Activated B cell treated with CpG ODN at 0.5 μM for 24 hours (primary cell): Measurements from ENCODE around the gene FAM3B. TPM values are rescaled to one million over a fixed set of nuclear protein-coding genes. Genes with fewer than 3 reads are reported as not detected.
A peak's percentile ranks its signal among the peaks of the same experiment; 100 is the strongest.
"Not testable (repeated sequence)": the region's sequence is repeated elsewhere in the genome, so short reads cannot be mapped to it uniquely, and the experiment has no call there.

Experiments used
- ATAC-seq: fragments of 200-7000 bp; cut with Tn5 transposase; one replicate; pipeline ENCODE4 v1.10.0; 2021; ENCODE audit warnings: low read depth, mild to moderate bottlenecking, moderate library complexity
- CTCF ChIA-PET: fragments of 350-600 bp; sonication (Branson Sonifier 250); formaldehyde crosslinking; loops from one replicate; lab custom pipeline; 2021; ENCODE audit warnings: antibody characterized with exemption; lab: Charles Lee
- POLR2A ChIA-PET: fragments of 350-600 bp; sonication (Branson Sonifier 250); formaldehyde crosslinking; loops from one replicate; lab custom pipeline; 2021; ENCODE audit warnings: antibody characterized with exemption; lab: Charles Lee
- DNase-seq: peaks from one replicate; pipeline ENCODE4 v3.0.0; 2022
- H3K27ac Mint-ChIP-seq: one replicate; pipeline ENCODE4 v1.8.0; 2020; ENCODE audit warnings: mixed read lengths
- H3K27me3 Mint-ChIP-seq: one replicate; pipeline ENCODE4 v1.8.0; 2021; ENCODE audit warnings: mixed read lengths
- H3K36me3 Mint-ChIP-seq: one replicate; pipeline ENCODE4 v1.8.0; 2021; ENCODE audit warnings: low read depth, mixed read lengths
- H3K4me1 Mint-ChIP-seq: one replicate; pipeline ENCODE4 v1.8.0; 2021; ENCODE audit warnings: mixed read lengths
- H3K4me3 Mint-ChIP-seq: one replicate; pipeline ENCODE4 v1.8.0; 2020; ENCODE audit warnings: mild to moderate bottlenecking, mixed read lengths
- H3K9me3 Mint-ChIP-seq: one replicate; pipeline ENCODE4 v1.8.0; 2020; ENCODE audit warnings: mixed read lengths
- intact Hi-C: fragments of 100-400 bp; cut with micrococcal nuclease; formaldehyde crosslinking; loops from one replicate; pipeline ENCODE4 v1.15.1; 2024
- total RNA-seq: library from RNA; stranded (reverse); gene quantifications from 2 replicates; pipeline ENCODE4 v1.2.3, GENCODE V29; 2022
- TF ChIP-seq, protein P1 (sequence below): fragments of 200-600 bp; IDR thresholded peaks from one replicate; pipeline ENCODE4 v1.8.0; 2022; ENCODE audit warnings: antibody characterized with exemption, mild to moderate bottlenecking

The FAM3B gene
- total RNA-seq, 1 donor from 2014 or later: not detected

DNA sequence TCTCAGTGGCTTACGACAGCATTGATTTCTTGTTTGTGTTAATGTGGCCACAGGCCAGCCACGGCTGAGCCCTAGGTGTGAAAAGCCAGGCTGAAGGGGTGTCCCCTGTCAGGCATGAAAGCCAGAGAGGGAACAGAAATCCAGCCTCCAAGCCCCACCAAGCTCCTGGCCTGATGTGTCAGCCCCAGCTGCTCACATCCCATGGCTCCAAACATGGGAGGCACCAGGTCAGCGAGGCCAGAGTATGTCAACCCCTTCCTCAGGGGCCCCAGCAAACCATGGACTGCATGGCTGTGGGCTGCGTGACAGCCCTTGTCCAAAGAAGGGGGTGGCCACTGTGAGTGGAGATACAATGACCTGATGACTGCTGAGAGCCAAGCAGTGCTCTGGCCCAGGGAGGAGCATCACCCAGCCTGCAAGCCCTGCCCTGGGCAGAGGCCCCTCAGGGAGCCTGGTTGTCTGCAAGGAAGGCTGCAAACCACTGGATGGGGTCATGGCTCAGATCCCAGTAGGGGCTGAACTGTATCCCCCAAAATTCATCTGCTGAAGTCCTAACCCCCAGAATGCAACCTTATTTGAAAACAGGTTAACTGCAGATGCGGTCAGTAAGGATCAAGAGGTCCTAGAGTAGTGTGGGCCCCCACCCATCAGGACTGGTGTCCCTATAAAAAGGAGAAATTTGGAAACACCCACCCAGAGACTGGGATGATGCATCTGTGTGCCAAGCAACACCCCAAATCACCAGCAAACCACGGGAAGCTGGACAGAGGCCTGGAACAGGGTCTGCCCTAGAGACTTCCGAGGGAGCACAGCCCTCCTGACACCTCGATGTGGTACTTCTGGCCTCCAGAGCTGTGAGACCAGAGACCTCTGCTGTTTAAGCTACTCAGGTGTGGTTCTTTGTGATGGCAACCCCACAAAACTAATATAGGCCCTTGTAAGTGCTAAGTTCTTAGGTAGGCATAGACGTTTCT lies 41.9 kb downstream of the FAM3B start:
- intact Hi-C loops: no loop called here
- Mint-ChIP-seq H3K36me3 (peaks cover 2% of the 10 kb centered on the region), H3K4me1 (peaks cover 35% of the 10 kb centered on the region), H3K27ac (no peak overlapping the region), H3K4me3 (no peak overlapping the region), H3K9me3 (no peaks in the 10 kb centered on the region), H3K27me3 (no peaks in the 10 kb centered on the region)
- POLR2A ChIA-PET: no interaction called here
- no peak for DNase-seq
- CTCF ChIA-PET: no interaction called here
- ATAC-seq: no peak
- TF ChIP-seq, protein P1, sequence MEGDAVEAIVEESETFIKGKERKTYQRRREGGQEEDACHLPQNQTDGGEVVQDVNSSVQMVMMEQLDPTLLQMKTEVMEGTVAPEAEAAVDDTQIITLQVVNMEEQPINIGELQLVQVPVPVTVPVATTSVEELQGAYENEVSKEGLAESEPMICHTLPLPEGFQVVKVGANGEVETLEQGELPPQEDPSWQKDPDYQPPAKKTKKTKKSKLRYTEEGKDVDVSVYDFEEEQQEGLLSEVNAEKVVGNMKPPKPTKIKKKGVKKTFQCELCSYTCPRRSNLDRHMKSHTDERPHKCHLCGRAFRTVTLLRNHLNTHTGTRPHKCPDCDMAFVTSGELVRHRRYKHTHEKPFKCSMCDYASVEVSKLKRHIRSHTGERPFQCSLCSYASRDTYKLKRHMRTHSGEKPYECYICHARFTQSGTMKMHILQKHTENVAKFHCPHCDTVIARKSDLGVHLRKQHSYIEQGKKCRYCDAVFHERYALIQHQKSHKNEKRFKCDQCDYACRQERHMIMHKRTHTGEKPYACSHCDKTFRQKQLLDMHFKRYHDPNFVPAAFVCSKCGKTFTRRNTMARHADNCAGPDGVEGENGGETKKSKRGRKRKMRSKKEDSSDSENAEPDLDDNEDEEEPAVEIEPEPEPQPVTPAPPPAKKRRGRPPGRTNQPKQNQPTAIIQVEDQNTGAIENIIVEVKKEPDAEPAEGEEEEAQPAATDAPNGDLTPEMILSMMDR: no peak

DNA sequence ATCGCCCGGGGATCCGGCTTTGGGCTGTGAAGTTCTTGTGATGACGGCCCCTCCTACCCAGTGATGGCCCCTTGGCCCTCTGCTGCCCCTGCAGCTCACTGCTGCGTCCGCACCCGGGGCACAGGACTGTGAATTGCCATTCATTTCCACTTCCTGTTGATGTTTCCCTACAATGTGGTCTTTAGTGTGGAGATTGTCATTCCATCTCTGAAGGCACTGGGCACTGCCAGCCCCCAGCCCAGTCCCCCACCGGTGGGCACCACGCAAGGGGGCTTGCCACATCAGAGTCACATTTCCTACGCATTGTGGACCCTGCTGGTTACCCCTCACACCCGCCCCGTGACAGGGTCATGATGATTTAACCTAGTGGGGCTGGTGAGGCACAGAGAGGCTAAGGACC lies 42.7 kb downstream of the FAM3B start:
- H3K9me3 Mint-ChIP-seq: no peaks in the 10 kb centered on the region
- no peaks in the 10 kb centered on the region for H3K27me3 Mint-ChIP-seq
- CTCF ChIA-PET: no interaction called here
- H3K4me1 Mint-ChIP-seq: peaks cover 42% of the 10 kb centered on the region
- TF ChIP-seq, protein P1: no peak
- H3K36me3 Mint-ChIP-seq: peaks cover 2% of the 10 kb centered on the region
- ATAC-seq (no peak), DNase-seq (no peak)
- intact Hi-C loops: no loop called here
- H3K27ac Mint-ChIP-seq: no peak overlapping the region
- no peak overlapping the region for H3K4me3 Mint-ChIP-seq
- POLR2A ChIA-PET: no interaction called here

DNA sequence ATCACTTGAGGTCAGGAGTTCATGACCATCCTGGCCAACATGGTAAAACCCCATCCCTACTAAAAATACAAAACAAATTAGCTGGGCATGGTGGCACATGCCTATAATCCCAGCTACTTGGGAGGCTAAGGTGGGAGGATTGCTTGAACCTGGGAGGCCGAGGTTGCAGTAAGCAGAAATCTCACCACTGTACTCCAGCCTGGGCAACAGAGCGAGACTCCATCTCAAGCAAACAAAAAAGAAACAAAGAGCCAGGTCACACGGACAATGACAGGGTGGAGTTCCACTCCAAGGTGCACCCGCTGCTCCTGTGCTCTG lies 43.1 kb downstream of the FAM3B start:
- DNase-seq, H3K27ac Mint-ChIP-seq, CTCF ChIA-PET, H3K4me3 Mint-ChIP-seq, H3K27me3 Mint-ChIP-seq, H3K36me3 Mint-ChIP-seq, H3K9me3 Mint-ChIP-seq, ATAC-seq, POLR2A ChIA-PET: not testable (repeated sequence)
- intact Hi-C loops: loop anchor here (5.0 to 10.0 kb wide), 2 partner anchors 518 to 705 kb away; partner anchors contain the start of gene PRDM15
- peaks cover 41% of the 10 kb centered on the region for H3K4me1 Mint-ChIP-seq

DNA sequence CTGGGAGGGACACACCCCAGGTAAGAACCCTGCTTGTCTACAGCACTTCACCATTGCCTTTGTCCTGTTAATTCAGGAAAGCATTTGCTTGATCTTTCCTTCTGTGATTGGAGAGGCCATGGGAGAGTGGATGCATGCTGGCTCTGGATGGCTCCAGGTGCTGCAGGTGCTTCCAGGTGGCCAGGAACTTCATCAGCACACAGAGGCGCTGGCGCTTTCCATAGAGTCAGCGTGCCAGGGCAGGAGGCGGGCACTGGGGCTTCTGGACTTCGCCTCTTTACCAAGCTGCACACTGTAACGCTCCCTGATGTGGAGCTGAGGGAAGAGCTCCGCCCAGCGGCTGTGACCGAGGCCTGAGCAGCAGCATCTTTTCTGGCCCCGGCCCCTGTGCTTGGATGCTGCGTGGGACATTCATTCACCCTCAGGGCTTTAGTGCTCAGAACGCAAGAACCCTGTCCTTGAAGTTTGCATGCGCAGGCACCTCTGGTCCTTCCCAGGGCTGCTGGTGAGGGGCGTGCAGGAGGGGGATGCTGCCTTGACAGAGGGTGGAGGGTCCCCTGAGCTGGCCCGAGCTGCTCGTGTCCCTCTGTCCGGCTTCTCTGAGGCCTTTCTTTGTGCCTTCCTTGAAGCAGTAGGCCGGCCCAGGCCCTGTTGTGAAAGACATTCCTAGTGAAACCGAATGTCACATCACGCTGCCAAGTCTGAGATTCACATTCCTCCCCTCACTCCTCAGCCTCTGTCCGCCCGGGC lies 43.6 kb downstream of the FAM3B start:
- Mint-ChIP-seq H3K36me3 (peaks cover 9% of the 10 kb centered on the region), H3K9me3 (no peaks in the 10 kb centered on the region), H3K4me1 (peaks cover 43% of the 10 kb centered on the region), H3K27ac (peak overlapping the region; percentile 59), H3K27me3 (no peaks in the 10 kb centered on the region), H3K4me3 (no peak overlapping the region)
- ATAC-seq (no peak), DNase-seq (no peak)
- intact Hi-C loops: loop anchor here (5.0 to 10.0 kb wide), 2 partner anchors 517 to 705 kb away; partner anchors contain the start of gene PRDM15
- ChIA-PET CTCF (interaction anchor here (0.8 kb wide), 1 partner anchor 77 kb away, joined by 3 read pairs; no protein-coding TSS in a partner anchor), POLR2A (interaction anchor here (1.1 kb wide), 1 partner anchor 77 kb away, joined by 3 read pairs; no protein-coding TSS in a partner anchor)
- TF ChIP-seq, protein P1: no peak

DNA sequence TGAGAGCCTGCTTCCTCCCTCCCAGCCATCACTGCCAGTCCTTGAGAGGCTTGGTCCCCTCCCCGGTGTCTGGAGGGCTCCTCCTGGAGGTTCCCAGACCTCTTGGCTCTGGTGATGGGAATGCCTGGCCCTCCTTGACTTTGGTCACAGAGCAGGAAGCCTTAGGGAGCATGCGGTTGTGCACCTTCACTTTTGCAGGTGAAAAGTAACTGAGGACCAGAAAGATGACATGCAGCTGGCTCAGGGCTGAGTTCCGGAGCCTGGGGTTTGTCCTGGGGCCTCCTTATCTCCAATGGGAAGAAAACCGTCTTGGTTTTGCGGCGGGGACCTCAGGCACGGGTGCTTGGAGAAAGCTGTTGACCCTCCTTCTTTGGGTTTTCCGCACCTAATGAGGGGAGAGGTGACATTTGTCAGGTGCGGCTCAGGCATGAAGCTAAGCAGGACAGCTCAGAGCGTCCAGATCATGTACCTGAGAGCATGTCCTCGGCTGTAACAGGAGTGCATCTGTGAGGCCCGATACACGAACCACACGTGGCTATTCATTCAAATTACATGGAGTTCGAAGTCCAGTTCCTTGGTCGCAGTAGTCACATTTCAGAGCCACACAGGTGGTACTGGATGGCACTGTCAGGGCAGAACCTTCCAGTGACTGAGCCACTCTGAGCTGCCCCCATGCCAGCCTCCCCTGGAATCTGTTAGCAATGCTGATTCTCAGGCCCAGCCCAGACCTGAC lies 44.6 kb downstream of the FAM3B start:
- TF ChIP-seq, protein P1: no peak
- intact Hi-C loops: loop anchor here (1.0 to 10.0 kb wide), 3 partner anchors 8 to 704 kb away; partner anchors contain the start of gene PRDM15
- H3K4me1 Mint-ChIP-seq: peaks cover 53% of the 10 kb centered on the region
- no peak for ATAC-seq
- H3K27ac Mint-ChIP-seq: peak overlapping the region; percentile 97
- no peaks in the 10 kb centered on the region for H3K27me3 Mint-ChIP-seq
- no peaks in the 10 kb centered on the region for H3K9me3 Mint-ChIP-seq
- POLR2A ChIA-PET: interaction anchor here (0.8 to 2.5 kb wide), 7 partner anchors 9 to 747 kb away, joined by 3 to 13 read pairs (median 5); partner anchors contain the start of gene MX1
- H3K4me3 Mint-ChIP-seq: peak overlapping the region; percentile 84
- H3K36me3 Mint-ChIP-seq: peaks cover 16% of the 10 kb centered on the region
- DNase-seq: no peak
- CTCF ChIA-PET: interaction anchor here (0.8 kb wide), 1 partner anchor 78 kb away, joined by 3 read pairs; no protein-coding TSS in a partner anchor
